NCI-H2107 treated with DMSO at 0.1 percent for 48 hours (cell line): ENCODE results near the gene GLCE.
"Not testable (repeated sequence)": the region's sequence is repeated elsewhere in the genome, so short reads cannot be mapped to it uniquely, and the experiment has no call there.

Experiments
- DNase-seq: peaks from one replicate; lab custom pipeline; 2025; ENCODE audit not compliant: unreplicated experiment; lab: John Stamatoyannopoulos, UW

Gene GLCE

DNA sequence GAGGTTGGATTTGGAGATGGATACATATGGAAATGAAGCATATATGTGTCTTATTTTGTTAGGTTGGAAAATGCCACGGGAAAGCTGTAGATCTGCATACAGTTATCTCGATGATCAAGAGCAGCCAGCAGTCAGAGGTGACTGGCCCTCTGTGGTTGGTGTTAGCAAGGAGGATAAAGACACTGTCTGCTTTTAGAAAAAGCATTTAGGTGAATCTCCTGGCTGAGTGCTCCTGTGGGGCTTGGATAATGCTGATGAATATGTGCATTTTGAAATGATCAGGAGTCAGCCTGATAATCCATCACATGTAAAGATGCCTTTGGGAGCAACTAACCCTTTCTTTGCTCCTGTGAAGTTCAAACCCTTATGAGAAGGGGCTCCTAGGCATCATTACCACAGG lies 24.9 kb upstream of the GLCE start:
- no peak for DNase-seq

DNA sequence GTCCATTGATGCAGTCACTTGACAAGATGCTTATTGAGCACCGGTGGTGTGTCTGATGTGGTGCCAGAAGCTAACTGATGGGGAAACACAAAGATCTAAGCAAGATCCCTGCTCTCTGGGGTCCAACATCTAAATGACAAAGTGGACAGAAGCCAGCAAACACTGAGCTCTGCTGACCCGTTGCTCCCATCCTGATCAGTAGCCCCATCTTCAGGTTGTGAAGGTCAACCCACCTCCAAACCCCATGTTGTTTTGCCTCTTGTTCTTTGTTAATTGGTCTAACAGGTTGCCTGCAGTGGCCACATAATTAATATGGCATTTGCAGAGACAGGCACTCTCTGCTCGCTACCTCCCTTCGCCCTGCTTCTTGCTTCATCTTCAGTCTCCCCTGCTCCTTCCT lies 21.5 kb upstream of the GLCE start:
- DNase-seq = no peak

DNA sequence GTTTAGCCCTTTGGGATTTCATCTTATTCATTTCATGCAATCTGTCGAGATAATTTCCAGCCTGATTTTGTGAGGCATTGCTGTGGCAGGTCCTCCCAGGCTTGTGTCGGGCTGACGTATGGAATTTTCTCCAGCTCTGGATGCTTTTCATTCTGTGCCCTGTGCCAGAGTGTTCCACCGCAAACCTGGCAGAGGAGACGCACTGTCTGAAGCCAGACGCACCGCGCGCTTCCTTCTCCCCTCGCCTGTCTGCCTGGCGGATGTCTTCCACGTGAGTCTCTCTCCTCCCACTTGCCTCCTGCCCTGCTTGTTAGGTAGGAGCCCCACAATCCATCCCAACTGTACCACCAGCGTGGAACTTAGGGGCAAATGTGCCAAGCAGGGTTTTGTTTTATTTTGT lies 20.1 kb upstream of the GLCE start:
- no peak for DNase-seq

DNA sequence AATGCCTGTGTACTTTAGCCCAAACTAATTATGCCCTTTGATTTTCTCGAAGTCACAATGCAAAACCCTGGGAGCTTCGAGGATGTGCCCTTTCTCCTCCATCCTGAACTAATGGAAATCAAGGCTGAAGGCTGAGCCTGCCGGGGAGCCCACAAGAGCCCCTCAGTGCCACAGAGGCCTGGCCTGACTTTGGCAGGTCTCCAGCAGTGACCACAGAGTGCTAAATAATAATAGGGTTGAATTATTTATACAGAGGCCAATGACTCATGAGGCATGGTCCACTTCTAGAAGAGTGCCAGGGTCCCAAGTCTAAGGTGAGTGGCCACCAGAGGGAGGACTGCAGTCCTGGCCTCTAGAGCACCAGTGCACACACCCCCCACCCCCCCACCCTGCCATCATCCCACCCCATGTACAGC lies 19.1 kb upstream of the GLCE start:
- DNase-seq = no peak

DNA sequence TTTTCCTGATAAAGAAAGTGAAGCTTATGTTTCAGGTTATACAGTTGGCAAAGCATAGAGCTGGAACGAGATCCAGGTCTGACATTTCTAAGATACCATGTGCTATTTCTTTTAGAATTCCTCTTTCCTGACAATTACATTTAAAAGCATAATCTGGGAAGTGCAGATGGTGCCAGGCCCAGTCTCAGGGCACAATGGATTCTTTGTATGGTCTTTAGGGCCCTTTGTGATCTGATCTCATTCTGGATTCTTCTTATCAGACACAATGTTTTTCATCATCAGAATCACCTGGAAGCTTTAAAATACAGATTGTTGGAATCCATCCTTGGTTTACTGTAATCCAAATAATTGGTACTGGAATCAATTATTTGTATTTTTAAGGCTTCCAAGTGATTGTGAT lies 18.6 kb upstream of the GLCE start:
- no peak for DNase-seq

DNA sequence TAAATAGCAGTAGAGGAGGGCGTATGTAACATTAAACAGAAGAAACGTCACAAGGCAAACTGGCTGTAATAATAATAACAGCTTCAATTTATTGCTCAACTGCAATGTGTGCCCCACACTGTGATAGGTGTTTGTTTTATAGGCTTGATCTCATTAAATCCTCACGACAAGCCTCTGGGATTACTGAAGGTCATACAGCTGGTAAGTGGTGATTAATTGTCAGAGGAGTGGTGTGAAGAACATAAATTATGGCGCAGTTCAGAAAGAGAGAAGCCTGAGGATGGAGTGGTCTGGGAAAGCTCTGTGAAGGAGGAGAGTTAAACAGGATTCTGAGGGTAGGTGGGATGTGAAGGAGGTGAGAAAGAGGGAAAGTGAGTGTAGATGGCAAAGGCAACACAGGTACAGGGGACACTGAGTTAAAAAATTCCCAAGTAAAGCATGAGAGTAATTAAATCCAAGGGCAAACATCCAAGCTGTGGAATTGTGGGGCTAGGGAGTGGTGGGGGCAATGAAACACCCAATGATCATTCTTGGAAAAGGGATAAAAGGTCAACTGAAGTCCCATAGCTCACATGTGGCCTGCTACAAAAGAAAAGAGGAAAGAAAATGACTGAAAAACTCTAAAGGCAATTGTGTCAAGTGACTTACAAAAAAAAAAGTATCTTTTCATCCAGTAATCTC lies 16.5 kb upstream of the GLCE start:
- no peak for DNase-seq

DNA sequence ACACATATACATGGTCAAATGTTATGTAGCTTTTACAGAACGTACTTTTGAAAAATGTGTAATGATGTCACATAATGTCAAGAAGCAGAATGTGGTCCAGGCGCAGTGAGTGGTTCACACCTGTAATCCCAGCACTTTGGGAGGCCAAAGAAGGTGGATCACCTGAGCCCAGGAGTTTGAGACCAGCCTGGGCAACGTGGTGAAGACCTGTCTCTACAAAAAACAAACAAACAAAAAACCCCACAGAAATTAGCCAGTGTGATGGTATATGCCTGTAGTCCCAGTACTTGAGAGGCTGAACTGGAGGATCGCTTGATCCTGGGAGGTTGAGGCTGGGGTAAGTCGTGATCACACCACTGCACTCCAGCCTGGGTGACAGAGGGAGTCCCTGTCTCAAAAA lies 15.9 kb upstream of the GLCE start:
- DNase-seq = no peak

DNA sequence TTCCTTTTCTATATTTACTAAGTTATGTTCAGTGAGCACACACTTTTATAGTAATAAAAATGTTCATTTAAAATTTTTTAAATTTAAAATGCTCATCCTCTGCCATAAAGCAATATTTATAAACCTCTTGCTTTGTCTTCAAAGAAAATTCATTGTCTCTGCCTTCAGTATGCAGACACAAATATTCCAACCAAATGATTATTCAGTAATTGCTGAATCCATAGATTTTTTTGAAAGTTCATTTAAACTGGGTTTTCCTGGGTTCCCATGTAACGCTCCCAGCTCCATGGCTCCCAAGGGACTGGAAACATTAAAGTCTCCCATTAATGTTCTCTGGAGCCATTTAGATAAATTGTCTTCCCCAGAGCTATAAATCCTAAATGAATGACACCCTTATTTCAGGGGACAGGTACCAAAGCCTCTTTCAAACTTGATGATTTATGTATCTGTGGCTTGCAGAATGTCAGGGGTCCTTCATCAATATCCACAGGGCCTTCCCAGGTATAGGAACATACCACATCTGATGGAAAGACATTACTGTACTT lies 15.2 kb upstream of the GLCE start:
- no peak for DNase-seq

DNA sequence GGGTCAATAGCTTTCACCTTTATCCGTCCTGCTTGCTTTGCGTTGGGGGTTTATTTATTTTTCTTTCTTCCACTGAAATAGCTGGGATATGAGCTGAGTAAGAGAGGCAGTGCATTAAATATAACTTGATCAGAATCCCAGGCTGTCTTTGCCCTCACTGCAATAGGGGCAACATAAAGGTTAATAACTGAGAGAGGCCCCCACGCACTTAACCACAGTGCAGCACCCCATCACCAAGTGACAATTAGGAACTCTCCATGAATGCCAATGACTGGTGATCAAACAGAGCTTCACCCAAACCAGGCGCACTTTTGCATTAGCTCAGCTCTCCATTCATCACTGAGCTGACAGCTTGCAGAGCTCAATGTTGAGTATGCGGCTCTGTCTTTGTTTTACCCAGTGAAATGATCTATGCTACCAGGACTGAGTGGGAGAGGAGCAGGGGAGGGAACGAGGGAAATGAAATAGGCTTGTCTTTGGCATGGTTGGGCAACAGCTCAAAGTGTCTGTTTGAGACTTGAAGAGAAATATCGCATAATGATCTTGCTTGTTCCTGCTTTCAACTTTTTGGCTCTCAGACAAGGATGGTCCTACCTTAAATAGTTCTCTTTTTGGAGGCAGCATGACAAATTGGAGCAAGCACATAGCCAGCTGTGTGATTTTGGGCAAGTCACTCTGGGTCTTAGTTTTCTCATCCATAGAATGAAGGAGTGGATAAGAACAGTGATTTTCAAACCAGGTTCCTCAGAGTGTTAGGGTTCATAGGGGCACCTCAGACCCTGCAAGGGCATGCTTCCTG lies 14.5 kb upstream of the GLCE start:
- DNase-seq = no peak

DNA sequence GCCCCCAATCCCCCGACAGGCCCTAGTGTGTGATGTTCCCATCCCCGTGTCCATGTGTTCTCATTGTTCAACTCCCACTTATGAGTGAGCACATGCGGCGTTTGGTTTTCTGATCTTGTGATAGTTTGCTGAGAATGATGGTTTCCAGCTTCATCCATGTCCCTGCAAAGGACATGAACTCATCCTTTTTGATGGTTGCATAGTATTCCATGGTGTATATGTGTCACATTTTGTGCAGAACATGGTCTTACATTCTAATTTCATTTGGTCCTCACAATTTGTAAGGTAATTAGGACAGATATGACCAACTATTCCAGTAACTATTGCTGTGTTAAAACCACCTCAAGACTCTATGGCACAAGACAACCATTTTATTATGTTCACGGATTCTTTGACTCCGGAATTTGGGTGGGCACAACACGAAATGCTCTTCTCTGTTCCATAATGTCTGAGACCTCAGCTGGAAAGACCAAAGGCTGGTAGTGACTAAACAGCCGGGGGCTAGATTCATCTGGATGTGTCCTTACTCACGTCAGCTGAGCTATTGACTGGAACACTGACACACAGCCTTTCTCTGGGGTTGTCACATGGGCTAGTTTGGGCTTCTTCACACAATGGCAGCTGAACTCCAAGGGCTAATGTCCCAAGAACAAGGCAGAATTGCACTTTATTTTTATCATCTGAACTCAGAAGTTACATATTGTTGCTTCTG lies 13.6 kb upstream of the GLCE start:
- DNase-seq = no peak

DNA sequence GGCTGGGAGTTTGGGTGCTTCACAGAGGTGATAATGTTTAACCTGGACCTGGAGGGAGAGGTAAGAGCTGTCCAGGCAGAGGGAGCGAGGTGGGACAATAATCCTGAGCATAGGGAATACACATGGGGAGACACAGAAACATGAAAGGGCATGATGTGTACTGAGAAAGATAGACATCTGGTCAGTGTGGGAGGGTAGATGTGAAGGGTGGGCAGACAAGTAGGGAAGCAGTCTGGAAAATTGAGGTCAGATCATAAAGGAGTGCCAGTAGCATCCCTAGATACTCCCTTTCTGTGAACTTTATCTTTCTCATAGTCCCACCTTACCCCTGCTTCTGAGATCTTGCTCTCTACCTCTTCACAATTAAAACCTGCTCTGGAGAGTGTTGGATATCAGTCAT lies 12.0 kb upstream of the GLCE start:
- no peak for DNase-seq

DNA sequence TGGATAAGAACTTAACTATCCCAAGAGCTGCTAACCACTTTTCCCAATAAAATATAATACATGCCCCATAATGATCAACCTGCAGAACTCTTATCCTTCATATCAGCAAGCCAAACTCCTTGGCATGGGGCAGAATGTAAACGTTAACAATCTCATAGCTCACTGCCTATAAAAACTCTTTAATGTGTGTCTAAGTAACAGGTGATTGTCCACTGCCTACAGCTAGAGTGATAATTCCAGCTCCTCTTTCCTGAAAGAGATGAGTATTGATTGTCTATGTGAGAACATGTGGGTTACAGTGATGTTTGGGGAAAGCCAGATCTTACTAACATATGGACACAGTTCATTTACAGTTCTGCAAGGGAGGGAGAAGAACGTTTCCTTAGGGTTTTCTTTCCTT lies 11.3 kb upstream of the GLCE start:
- DNase-seq = no peak

DNA sequence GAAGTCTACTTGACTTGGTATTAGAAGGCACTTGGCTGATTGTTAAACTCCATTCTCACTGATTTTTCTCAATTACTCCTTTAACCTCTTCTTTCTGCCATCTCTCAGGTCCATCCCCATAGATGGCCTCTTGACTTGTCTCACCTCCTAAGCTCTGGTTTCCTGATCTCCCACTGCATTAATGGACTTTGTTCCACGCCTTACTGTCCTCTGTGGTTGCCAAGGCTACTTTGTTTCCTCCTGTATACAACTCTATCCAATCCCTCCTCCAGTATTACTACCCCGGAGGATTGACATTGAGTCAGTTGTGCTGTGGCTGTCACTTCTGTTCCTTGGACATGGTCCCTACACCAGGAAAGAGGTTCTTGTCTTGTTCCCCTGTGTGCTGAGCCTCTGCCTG lies 10.6 kb upstream of the GLCE start:
- no peak for DNase-seq

DNA sequence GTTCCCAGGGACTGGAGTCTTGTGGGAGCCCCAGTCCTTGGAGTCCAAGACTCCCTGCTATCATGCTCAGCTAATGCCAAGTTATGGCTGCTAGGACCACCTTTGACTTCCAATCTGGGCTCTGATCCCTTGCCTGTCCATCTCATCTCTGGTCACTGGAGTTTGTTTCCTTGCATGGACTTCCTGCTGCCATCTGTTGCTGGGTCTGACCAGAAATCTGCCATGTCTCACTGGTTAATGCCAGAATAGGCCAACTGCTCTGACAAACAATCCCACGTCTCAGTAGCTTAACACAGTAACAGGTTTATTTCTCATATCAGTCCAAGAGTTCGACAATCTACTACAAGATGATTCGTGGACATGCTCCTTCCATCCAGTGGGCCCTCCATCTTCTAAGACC lies 10.1 kb upstream of the GLCE start:
- no peak for DNase-seq

DNA sequence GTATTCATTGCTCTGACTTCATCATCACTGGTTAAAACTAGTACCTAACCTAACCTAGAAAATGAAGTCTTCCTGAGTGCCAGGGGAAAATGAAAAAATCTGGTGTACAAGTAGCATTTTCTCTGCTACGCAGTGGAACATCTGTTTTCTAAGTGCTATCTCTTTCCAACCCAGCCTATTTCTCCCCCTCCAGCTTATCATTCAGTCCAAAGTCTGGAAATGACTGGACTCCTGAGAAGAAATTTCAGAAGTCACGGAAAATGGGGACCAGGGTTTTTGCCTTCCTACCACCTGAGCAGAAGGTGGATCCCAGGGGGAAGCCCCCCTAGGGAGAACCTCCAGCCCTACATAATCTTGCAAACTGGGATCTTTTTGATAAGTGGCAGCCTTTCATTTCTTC lies 9.6 kb upstream of the GLCE start:
- no peak for DNase-seq

DNA sequence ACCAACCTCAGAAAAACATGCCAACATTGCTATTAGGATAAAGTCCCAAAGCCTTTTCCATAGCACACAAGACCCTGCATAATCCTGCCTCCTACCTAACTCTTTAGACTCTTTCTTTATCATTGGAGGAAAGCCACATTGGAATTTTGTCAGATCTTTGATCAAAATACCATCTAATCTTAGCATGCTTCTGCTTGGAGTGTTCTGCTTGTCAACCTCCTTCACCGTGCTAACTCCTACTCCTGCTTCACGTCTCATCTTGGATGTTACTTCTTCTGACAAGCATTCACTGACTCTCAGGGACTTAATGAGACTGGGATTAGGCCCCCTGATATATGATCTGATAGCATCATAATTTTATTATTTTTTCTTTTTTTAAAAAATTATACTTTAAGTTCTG lies 7.4 kb upstream of the GLCE start:
- DNase-seq = no peak

DNA sequence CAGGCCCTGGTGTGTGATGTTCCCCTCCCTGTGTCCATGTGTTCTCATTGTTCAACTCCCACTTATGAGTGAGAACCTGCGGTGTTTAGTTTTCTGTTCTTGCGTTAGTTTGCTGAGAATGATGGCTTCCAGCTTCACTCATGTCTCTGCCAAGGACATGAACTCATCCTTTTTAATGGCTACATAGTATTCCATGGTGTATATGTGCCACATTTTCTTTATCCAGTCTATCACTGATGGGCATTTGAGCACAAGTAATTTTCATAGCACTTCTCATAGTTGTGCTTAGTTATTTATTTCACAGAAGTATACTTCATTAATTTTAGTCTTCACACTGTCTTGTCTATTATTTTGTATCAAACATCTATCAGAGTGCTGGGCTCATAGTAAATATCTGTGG lies 6.8 kb upstream of the GLCE start:
- not testable (repeated sequence) for DNase-seq

DNA sequence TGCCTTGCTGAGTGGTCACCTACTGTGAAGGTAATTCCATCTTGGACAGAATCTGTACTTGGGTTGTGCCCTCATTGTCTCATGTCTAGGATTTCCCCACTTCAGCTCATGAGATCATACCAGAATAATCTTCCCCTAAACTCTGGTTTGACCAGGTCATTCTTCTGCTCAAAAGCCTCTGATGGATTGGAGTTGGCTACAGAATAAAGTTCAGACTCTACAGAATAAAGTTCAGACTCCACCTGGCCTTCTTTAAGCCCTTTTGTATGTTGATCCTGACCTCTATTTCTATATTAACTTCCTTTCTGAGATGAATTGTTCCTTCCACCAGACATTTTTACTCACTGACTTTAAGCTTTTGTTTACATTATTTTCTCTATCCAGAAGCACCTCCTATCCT lies 6.4 kb upstream of the GLCE start:
- no peak for DNase-seq

DNA sequence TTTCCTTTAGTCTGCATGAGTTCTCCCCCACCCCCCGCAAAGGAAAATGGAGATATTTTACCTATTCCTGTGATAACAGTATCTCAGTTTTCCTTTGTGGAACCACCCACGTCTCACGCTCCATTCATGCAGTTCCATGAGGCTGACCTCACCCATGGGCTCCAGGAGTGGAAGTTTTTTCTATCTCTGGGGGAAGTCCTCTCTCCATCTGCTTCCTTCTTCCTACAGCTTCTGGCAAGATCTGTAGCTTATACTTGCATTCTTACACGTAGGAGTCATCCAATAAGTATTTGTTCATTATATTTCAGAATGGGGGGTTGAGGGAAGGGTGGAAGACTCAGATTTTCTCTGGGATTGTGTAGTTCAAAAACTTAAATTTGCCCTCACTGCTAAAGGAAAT lies 5.8 kb upstream of the GLCE start:
- no peak for DNase-seq

DNA sequence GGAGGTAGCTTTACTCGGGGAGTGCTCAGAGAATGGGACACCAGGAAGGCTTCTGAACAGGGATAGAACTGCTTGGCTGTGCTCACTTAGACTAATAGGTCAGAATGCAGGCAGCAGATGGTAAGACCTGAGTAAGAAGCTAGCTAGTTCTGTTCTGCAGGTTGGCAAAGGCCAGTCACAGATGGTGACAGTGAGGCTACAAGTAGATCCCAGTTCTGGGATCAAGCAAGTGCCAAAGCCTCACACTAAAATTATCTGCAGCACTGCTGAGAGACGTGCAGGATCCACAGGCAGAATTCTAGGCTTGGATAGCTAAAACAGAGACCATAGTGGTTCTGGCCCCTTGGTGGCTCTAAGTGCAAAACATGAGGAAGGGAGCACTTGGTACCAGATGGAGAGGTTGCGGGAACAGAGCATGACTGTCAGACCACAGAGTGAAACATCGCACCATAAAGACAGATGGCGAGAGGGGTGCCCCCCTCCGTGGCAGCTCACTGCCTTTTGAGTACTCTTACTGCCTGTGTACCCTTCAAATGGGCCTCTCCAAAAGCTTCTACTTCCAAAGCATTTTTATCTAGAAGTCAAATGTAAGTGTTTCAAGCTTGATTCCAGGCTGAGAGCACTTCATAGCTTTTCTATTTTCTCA lies 3.6 kb upstream of the GLCE start:
- no peak for DNase-seq

DNA sequence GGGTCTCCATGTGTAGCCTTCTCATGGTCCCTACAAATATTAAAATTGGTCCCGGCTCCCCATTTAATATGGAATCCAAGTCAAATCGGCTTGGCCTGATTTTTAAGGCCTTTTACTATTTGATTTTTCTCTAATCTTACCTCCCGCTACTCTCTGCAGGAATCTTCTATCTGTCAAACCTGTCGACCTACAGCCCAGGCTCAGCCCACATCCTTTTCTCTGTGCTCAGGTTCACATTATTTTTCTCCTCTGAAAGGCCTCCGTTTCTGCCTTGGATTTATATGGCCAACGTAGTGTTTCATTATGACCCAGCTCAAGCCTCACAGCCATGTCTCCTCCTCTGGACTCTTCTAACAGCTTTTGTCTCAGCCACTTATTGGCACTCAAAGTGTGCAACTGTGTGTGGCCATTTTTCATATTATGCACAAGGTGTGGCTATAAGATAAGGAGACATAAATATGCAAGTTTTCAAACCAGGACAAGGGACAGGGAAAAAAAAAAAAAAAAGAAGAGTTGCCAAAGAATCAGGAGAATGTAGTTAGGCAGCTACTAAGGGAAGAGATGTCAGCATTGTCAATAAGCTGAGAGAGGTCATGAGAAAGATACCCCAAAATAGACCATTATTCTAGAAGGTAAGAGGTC lies 2.1 kb upstream of the GLCE start:
- no peak for DNase-seq
